CD4-positive, alpha-beta T cell treated with Interleukin-2 at 100 ng/mL for 4 hours (primary cell): ENCODE results near the gene RASSF7.

Experiments used
- DNase-seq: peaks from one replicate; pipeline ENCODE4 v3.0.0-alpha.2; 2020; ENCODE audit warnings: low spot score

RASSF7 gene

DNA sequence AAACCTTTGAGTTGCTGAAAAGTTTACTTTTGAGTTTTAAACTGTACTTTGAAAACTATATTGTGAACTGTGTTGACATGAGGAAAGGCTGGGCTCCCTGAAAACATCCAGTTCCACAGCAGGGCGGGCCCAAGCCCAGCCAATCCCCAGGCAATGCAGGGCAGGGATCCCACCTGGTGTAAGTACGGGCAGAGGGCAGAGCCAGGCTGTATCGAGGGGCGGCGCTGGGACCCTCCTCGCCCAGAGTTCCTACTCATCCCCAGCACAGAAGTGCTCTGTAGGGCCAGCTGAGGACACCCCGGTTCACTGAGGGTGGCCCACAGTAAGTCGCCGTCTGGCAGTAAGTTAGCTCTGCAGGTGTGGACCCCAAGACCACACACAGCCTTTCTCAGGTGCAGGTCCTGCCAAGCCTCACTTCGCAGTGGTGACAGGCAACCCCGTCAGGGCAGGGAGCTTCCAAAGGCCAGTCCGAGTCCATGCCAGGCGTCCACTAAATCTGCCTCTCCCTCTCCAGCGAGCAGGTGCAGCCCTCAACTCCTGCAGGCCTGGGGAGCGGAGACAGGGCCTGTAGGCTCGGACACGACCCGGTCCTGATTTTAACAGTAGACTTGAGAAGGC lies 6.3 kb downstream of the RASSF7 start:
- DNase-seq: no peak

DNA sequence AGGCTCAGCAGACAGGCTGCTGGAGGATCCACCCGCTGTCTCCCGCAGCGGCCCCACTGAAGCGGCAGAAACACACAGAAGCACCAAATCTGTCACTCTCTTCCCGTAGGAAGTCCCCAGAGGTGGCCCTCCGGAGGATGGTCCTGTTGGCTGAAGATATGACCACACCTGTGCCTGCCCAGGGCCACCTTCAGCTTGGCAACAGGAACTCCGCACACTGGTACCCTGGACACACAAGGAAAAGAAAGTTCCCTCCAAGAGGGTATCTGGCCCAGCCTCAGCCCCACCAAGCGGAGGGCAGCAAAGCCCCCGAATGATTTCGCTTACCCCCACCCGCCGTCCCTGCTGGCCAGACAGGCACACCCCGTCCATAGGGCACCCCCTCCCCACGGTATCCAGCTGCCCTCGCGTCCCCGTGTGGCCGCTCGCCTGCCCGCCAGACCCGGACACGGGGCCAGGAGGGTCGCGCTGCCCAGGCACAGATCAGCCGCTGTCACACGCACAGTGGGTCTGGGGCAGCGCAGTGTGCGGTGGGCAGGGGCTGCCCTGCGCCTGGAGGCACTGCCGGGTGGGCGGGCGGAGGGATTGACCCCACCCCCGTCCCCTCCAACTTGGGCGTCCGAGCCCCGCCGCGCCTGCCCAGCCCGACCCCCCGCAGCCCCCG lies 7.0 kb downstream of the RASSF7 start:
- no peak for DNase-seq

DNA sequence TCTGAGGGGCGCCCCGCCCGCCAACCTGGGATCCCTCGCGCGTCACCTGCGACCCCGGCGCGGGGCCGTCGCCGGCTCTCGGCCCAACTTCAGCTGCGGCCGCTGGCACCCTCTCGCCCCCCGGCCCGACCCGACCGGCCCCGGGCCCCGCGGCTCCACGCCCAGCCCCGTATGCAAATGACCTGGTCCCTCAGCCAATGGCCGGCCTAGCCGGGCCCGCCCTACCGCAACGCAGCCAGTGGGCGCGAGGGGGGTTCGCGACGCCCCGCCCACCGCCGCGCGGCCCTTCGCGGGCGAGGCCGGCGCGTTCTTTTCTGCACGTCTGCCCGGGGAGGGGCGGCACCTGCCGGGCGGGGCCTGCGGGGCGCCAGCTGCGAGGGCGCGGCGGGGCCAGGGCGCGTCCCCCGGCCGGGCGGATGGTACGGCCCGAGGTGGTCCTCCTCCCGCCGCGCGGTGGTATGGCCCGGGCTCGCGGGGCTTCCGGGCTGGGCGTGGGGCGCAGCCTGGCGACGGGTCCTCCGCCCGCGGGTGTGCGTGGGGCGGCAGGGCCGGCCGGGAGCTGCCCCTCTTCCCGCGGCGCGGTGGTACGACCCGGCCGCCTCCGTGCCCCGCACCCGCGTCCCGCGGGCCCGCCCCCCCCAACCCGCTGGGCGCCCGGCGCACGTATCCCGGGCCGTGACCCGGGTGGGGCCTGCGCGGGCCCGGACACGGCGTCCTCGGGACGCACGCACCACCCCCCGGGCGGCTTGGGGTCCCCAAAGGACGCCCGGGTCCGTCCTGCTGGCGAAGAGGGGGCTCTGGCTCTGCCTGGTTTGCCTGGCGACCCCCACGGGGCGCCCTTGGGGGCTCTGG lies 7.8 kb downstream of the RASSF7 start:
- peak; percentile 94 for DNase-seq

DNA sequence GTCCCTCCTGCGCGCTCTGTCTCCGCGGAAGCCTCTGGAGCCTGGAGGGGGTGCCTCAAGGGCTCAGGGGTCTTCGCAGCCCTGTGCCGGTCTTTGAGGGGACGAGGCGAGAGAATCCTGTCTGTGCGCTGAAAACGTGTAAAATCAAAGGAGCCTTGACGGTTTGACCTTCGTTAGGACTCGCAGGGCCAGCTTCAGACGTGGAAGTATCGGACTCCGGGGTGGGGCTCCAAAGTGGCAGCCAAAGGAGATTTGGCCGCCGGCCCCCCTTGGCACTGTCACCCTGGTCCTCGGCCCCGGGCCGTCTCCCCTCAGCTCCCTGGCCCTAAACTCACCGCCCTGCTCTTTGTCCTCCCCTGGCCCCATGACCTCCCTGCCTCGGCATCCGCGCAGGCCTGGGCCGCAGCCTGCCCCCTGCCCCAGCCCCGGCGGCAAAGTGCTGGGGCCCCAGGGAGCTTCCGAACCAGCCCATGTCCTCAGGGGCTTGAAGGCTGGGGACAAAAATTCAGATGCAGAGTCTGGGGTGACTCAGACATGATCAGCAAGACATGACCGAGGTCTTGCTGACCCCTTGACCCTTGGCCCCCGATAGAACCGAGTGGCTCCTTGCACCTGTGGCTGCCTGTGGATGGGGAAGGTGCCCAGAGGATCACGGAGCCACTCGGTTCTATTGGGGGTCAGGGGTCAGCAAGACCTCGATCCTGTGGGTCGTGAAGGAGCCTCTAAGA lies 8.6 kb downstream of the RASSF7 start:
- no peak for DNase-seq

DNA sequence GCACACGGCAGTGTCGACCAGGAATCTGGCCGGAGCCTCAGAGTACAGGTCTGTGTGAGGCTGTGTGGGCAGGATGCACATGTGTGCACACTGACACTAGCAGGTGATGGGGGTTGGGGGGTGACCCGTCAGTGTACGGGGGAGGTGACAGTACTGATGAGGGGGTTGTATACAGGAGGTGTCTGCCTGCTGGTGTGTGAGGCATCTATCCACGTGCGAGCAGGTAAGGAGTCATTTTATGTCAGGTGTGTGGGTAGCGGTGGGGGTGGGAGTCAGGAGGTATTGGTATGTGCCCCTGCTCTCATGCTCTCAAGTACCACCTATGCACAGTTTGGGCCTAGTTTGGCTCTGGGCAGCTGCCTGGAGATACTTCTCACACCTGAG lies 11.0 kb downstream of the RASSF7 start:
- DNase-seq: no peak

DNA sequence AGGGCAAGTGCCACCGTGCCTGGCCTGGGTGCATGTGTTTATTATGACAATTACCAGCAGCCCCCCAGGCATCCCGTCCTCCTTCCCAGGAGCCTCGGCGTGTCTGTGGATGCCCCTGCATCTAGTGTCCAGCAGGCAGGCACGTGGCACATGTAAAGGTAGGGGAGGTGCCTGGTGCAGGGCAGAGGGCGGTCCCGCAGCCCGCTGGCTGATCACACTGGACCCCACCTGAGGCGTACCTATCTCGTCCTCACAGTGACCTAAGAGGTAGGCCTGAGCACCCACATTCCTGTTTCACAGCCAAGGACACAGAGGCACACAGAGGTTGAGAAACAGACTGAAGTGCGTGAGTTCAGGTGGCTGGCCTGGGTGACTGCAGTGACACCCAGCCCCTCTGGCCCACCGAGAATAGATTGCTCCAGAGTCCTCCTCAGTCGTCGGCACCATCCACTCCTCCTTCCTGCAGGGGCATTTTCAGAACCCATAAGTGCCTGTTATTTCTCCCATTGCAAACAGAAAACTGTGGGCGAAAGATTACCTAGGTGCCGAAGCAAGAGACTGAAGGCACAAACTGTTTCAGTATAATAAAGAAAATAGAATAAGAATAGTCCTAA lies 12.5 kb downstream of the RASSF7 start:
- no peak for DNase-seq

DNA sequence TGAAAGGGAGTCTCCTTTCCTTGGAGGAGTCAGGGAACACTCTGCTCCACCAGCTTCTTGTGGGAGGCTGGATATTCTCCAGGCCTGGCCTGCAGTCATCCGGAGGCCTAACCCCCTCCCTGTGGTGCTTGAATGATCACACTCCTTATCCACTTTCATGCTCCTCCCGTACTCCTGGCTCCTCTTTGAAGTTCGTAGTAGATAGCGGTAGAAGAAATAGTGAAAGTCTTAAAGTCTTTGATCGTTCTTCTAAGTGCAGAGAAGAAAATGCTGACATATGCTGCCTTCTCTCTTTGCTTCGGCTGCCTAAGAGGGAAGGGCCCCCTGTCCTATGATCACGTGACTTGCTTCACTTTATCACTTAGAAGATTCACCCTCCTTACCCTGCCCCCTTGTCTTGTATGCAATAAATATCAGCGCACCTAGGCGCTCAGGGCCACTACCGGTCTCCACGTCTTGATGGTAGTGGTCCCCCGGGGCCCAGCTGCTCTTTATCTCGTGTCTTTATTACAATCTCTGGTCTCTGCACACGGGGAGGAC lies 13.3 kb downstream of the RASSF7 start:
- DNase-seq: peak; percentile 35

DNA sequence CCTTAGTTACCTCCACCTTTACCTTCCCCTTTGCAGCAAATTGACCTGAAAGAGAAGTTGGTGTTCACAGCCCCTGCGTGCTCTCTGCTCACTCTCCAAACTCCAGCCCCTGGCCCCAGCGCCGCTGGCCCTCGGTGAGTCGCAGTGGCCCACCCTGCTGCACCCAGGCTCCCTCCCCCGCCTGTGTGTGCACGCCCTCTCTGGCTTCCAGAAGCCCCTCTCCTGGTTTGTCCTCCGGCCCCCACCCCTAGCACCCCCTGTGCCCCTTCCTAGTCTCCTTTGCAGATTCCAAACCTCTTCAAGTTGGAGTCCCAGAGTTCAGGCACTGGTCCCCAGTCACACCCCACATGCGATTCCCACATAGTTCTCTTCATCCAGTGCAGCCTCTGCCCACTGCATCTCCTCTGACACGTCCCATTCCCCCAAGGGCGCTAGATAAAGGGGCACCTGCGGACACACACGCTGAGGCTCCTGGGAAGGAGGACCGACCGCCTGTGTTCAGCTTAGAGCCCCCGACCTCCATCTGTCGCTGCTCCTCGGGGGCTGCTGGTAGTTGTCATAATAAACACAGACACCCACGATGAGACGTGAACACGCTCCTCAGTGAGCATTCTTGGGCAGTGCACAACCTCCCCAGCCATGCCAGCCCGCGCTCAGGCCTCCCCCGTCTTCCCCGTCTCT lies 14.0 kb downstream of the RASSF7 start:
- DNase-seq: no peak

DNA sequence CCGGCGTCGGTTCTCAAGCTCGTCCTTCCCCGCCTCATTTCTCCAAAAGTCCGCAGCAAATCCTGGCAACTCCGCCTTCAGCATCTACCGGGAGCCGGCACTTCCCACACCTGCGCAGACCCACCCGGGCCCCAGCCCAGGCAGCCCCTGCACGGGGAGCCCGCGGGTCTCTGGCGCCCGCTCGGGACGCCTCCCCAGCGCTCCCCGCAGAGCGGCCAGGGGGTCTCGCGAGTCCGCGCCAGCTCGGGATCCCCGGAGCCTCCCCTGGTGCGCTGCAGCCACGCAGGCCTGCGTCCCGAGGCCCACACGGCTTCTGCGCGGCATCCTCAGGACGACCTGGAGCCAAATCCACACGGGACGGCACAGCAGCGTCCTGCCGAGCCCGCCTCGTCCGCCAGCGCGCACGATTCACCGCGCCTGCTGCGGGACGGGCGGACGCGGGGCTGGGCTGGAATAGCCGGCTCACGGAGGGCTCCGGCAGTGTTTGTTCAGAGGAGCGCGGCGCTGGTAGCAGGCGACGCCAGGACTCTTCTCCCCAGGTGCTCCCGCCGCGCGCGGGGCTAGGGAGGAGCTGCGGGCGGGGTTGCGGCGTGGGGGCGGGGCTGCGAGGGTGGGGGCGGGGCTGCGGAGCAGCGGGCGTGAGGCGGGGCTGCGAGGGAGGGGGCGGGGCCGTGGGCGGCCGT lies 14.7 kb downstream of the RASSF7 start:
- no peak for DNase-seq

DNA sequence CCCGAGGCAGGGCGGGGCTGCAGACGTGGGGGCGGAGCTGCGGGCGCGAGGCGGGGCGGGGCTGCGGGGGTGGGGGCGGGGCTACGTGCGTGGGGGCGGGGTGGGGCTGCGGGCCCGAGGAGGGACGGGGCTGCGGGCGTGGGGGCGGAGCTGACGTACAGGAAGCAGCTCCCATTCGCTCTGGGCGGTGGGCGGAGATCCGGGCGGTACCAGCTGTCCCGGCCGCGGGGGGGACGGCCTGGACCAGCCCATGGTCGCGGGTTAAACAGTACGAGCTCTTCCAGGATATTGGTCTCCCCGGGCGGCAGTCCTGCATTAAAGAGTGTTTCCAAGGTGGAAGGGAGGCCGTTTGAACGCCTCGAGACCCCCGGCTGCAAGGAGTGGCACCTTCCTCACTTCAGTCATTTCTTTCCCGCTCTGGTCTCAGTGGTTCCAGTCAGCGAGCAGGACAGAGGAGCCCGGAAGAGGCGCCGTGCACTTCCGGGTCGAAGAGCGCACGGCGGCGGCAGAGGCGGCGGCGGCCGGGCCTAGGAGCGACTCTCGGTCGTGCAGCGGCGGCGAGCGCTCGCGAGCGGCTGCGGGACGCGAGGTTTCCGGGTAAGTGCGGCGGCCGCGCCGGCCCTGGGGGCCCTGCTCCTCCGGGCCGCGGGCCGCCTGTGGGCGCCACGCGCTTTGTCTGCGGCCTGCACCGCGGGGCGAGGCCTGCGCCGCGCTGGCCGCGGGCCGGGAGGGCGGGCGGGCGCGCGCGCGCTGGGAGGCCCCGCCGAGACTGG lies 15.4 kb downstream of the RASSF7 start, which contains the start of gene PHRF1:
PHRF1 (plus strand) TSS at position 475 of the 773 bp plus-strand sequence. CDS start 5,043 bp downstream, outside the sequence.
- DNase-seq: peak; percentile 95

DNA sequence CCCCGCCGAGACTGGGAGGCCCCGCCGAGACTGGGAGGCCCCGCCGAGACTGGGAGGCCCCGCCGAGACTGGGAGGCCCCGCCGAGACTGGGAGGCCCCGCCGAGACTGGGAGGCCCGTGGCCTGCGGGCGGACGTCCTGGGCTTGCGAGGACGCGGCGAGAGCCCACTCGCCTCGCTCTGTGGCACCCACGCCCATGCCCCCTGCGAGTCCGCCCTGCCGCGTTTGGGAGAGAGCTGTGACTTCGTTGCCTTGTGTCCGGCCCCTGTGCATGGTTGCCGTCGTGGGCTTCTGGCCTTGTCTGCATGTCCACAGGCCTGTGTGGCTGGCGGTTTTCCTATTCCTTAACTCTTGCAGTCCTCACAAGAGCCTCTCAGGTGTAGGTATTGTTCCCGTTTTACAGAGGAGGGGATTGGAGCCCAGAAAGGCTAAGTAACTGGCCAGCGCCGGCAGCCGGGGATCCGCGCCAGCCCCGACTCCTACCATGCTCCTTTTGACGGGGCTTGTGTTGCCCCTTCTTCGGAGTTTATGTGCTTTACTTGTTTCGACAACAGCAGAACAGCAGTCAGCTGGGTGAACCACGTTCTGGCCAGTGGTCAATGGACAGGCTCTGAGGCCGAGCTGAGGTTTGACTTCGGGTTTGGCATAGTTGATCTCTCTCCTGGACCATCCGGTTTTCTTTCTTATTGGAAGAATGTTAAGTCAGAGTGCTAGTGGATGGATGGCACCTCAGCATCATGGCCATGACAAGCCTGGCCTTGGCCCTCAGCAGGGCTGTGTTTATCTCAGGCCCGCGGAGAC lies 16.2 kb downstream of the RASSF7 start:
- DNase-seq: no peak

DNA sequence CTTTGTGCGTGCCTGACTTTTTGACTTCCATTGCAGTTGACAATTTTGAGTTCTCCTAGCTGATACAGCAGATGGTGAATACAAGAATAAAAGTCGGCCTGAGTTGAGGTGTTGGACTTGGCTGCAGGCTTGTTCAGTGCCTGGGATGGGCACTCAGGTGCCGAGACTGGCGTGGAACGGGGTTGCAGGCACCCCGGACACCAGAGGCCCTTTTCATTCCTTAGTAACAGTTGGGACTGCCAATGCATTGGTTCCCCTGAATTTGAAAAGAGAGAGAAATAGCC lies 16.8 kb downstream of the RASSF7 start:
- DNase-seq: no peak

DNA sequence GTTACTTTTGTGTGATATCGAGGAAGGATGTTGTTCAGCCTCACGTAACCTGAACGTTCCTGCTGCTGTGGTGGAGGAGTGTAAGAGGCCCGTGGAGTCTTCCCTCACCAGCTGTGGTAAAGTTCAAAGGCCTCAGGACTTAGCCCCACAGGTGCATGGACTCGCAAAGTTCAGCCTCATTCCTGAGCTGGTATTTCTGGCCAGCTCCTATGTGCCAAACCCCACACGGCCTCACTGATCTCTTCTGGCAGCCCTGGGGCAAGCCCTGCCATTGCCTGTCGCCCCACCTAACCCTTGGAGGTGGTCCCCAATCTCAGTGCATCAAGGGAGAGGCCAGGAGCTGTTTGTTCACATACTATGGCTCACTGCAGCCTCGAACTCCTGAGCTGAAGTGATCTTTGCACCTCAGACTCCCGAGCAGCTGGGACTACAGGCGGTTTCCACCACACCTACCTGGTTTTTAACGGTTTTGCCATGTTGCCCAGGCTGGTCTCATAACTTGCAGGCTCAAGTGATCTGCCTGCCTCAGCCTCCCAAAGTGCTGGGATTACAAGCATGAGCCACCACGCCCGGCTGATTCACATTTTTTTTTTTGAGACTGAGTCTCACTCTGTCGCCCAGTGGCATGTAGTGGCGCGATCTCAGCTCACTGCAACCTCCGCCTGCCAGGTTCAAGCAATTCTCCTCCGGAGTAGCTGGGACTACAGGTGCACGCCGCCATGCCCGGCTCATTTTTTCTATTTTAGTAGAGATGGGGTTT lies 17.7 kb downstream of the RASSF7 start:
- no peak for DNase-seq

DNA sequence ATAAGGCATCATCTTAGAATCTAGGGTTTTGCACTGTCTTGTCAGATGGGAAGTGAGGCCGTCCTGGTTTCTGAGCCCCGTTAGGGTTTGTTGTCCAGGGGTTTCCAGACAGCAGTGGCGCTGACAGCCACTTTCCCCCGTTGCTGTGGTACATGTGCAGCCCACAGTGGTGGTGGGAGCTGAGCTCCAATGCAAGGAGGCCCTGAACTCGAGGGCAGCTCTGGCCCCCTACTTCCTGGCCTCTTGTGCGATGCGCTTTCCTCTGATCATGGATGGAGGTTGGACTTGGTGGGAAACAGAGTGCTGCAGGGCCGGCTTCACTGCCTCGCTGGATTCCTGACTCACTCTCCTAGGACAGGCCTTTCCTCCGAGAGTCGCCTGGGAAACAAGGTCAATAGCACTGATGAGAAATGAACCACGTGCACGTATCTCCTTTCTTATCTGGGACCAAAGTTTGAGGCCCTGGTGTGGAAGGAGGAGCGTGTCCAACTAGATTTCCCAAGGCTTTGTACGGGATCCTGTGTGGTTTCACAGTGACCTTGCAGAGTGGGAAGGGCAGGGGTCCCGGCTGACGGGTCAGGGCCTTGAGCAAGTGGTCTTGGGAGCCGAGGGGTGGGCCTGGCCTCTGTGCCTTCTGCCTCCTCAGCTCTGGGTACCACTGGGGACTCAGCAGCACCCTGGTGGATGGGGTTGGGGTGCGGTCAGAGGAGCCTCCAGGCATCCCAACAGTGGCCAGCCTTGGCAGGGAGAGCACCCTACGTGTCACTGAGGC lies 19.2 kb downstream of the RASSF7 start:
- DNase-seq: no peak

DNA sequence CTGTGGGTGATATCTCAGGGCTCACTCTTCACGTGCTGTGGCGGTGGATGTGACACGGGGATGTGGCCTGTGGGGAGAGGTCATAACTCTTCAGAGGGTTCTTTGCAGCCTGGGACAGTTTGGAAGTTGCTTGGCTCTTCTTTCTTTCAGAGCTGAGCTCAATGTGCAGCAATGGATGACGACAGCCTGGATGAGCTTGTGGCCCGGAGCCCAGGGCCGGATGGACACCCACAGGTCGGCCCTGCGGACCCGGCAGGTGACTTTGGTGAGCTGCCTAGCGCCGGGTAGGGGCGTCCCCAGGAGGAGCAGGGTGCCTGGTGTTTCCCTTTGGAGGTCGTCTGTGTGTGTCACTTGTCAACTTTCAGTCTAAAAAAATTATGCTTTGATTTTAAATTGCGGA lies 20.6 kb downstream of the RASSF7 start:
- DNase-seq: no peak

DNA sequence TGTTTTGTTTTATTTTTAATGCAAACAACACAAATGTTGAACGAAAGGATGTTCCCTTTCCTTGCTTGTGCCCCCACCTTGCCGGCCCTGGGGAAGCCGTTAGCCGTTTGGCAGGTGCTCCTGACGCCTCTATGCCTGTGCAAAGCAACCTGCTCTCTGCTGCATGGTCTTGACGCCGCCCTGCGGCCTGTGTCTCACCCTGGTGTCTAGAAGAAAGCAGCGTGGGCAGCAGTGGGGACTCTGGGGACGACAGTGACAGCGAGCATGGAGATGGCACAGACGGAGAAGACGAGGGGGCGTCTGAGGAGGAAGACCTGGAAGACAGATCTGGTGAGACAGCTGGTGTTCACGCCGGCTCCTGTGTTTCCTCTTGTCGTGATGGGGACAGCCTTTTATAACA lies 21.0 kb downstream of the RASSF7 start:
- no peak for DNase-seq

DNA sequence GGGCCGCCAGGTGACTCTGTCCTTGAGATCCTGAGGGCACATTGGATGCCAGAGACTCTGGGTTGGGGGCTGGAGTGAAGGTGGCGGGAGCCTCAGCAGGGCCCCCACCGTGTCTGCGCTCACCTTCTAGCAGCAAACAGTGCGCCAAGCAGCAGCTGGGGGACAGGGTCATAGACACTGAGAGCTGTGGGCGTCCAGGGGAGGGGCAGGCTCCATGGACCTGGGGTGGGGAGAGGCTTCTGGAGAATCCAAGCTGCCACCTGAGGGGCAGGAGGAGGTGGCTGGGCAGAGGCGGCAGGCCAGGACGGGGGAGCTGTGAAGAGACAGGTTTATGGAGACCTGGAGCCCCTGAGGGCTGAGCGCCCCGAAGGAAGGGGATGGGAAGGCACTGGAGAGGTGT lies 23.5 kb downstream of the RASSF7 start:
- DNase-seq: no peak
